Stimulated activated CD4-positive, alpha-beta T cell treated with anti-CD3 and anti-CD28 coated beads, Interleukin-1b, Interleukin-23, amount 100 ng/mL, for 24 hours (primary cell): ENCODE measurements around the gene LSM12.
"Not testable (repeated sequence)": the region's sequence is repeated elsewhere in the genome, so short reads cannot be mapped to it uniquely, and the experiment has no call there.

Source experiments
- DNase-seq, 4 experiments: peaks; one replicate each; pipeline ENCODE4 v3.0.0-alpha.2; 2020; ENCODE audit warnings: low read depth in 4 of 4, low spot score in 1 of 4

LSM12 gene

GRCh38 chr17:44076716-44077594, 10.5 kb upstream of the LSM12 start:
- DNase-seq = no peak

- DNase-seq = no peak
Measured at GRCh38 chr17:44075598-44076293, 9.3 kb upstream of the LSM12 start.

GRCh38 chr17:44074911-44075285, 8.4 kb upstream of the LSM12 start:
- no peak for DNase-seq

- DNase-seq = no peak
Measured at GRCh38 chr17:44074231-44074910, 7.9 kb upstream of the LSM12 start.

- no peak for DNase-seq
Measured at GRCh38 chr17:44071772-44072171, 5.3 kb upstream of the LSM12 start.

- peak in 2 of 4 experiments; percentile 45 to 54 for DNase-seq
Measured at GRCh38 chr17:44071198-44071520, 4.7 kb upstream of the LSM12 start.

- DNase-seq = peak; percentile 58 to 91 (median 66)
Measured at GRCh38 chr17:44070455-44071197, 4.2 kb upstream of the LSM12 start, which contains the start of gene G6PC3. G6PC3 (plus strand) TSS chr17:44070735; CDS start chr17:44070966, 231 bp downstream.

GRCh38 chr17:44069974-44070454, 3.5 kb upstream of the LSM12 start:
- DNase-seq = no peak

- no peak for DNase-seq
Measured at GRCh38 chr17:44067545-44067940, 1.1 kb upstream of the LSM12 start.

GRCh38 chr17:44065668-44066203, 735 bp downstream of the LSM12 start:
- DNase-seq = no peak

- DNase-seq = no peak
Measured at GRCh38 chr17:44063704-44064639, 2.5 kb downstream of the LSM12 start.

GRCh38 chr17:44062871-44063270, 3.6 kb downstream of the LSM12 start:
- no peak for DNase-seq

GRCh38 chr17:44061446-44061845, 5.0 kb downstream of the LSM12 start:
- no peak for DNase-seq

- DNase-seq = no peak
Measured at GRCh38 chr17:44059101-44059892, 7.2 kb downstream of the LSM12 start.

GRCh38 chr17:44053125-44053872, 13.2 kb downstream of the LSM12 start:
- no peak for DNase-seq

- DNase-seq = no peak
Measured at GRCh38 chr17:44049294-44050060, 17.0 kb downstream of the LSM12 start.

GRCh38 chr17:44046893-44047292, 19.6 kb downstream of the LSM12 start:
- DNase-seq = not testable (repeated sequence)
